ENCODE measurements around the gene APBA2.

APBA2 gene

GRCh38 chr15:28942046-28942445, 56.3 kb downstream of the APBA2 start:
- peak; percentile 50 for DNase-seq

GRCh38 chr15:28942571-28942970, 56.8 kb downstream of the APBA2 start:
- no peak for DNase-seq

GRCh38 chr15:28943146-28943545, 57.4 kb downstream of the APBA2 start:
- DNase-seq = no peak

- no peak for DNase-seq
Measured at GRCh38 chr15:28943611-28944230, 57.9 kb downstream of the APBA2 start.

GRCh38 chr15:28944286-28944685, 58.5 kb downstream of the APBA2 start:
- no peak for DNase-seq

- DNase-seq = no peak
Measured at GRCh38 chr15:28944696-28945300, 59.0 kb downstream of the APBA2 start.

GRCh38 chr15:28945626-28946230, 60.0 kb downstream of the APBA2 start:
- no peak for DNase-seq

- DNase-seq = no peak
Measured at GRCh38 chr15:28946803-28947202, 61.0 kb downstream of the APBA2 start.

- DNase-seq = no peak
Measured at GRCh38 chr15:28947221-28947674, 61.5 kb downstream of the APBA2 start.

GRCh38 chr15:28948036-28948435, 62.3 kb downstream of the APBA2 start:
- no peak for DNase-seq

GRCh38 chr15:28950916-28951315, 65.1 kb downstream of the APBA2 start:
- no peak for DNase-seq

- no peak for DNase-seq
Measured at GRCh38 chr15:28952666-28953491, 67.1 kb downstream of the APBA2 start.

- DNase-seq = no peak
Measured at GRCh38 chr15:28953573-28954195, 67.9 kb downstream of the APBA2 start.

GRCh38 chr15:28954466-28955159, 68.8 kb downstream of the APBA2 start:
- DNase-seq = no peak

- peak; percentile 39 for DNase-seq
Measured at GRCh38 chr15:28955160-28955992, 69.6 kb downstream of the APBA2 start.

GRCh38 chr15:28955993-28956421, 70.2 kb downstream of the APBA2 start:
- DNase-seq = no peak

GRCh38 chr15:28956491-28956890, 70.7 kb downstream of the APBA2 start:
- DNase-seq = no peak

GRCh38 chr15:28957606-28958498, 72.1 kb downstream of the APBA2 start:
- no peak for DNase-seq

GRCh38 chr15:28959326-28959725, 73.6 kb downstream of the APBA2 start:
- DNase-seq = no peak

GRCh38 chr15:28960979-28961378, 75.2 kb downstream of the APBA2 start:
- DNase-seq = no peak

Measured in stimulated activated CD4-positive, alpha-beta T cell treated with anti-CD3 and anti-CD28 coated beads, Interleukin-15, amount 100 ng/mL, for 24 hours (primary cell).